Left ventricle myocardium inferior (tissue), 1 donor: ENCODE results near the gene AHCYL1. TPM values are rescaled to one million over a fixed set of nuclear protein-coding genes. Genes with fewer than 3 reads are reported as not detected.

Source experiments
- total RNA-seq: library from RNA; stranded (reverse); fragmentation: NEBNext Ultra II Directional; extraction: Animal tissue kit (Norgen Biotek cat#: 25700); gene quantifications from one replicate; pipeline ENCODE4 v1.2.1, GENCODE V29; 2021
- donor health status: DM: no; HTN: yes; CAD: no; lungs with severe emphysema.

Gene AHCYL1
- total RNA-seq, 1 donor from 2014 or later = 45.2 TPM

Other genes with a start within 250 kb of the AHCYL1 start
- gene GSTM3, start 243.7 kb upstream of the AHCYL1 start, total RNA-seq = 93.7 TPM
- 0.11 TPM for gene EPS8L3, start 220.8 kb upstream of the AHCYL1 start, total RNA-seq
- 13.9 TPM for gene CSF1, start 73.9 kb upstream of the AHCYL1 start, total RNA-seq
- gene STRIP1, start 49.9 kb downstream of the AHCYL1 start, total RNA-seq = 18.1 TPM
- not detected for gene ALX3, start 85.9 kb downstream of the AHCYL1 start, total RNA-seq
- gene UBL4B, start 127.7 kb downstream of the AHCYL1 start, total RNA-seq = not detected
- gene SLC6A17, start 165.7 kb downstream of the AHCYL1 start, total RNA-seq = not detected
- gene KCNC4, start 225.5 kb downstream of the AHCYL1 start, total RNA-seq = 6.1 TPM